HepG2 (cell line): ENCODE data around the gene ARHGAP22. TPM values are rescaled to one million over a fixed set of nuclear protein-coding genes. Genes with fewer than 3 reads are reported as not detected.

Experiments
- ATAC-seq: fragments of 200-7000 bp; cut with Tn5 transposase; 3 replicates; pipeline ENCODE4 v1.9.1; 2020; ENCODE audit warnings: mild to moderate bottlenecking, moderate library complexity
- BruUV-seq: library from RNA; stranded (reverse); fragments of 400-500 nt; replicated peaks from 2 replicates; lab custom pipeline; 2021; lab: Mats Ljungman, UMichigan
- CTCF ChIA-PET: fragments of 300-600 bp; formaldehyde crosslinking; extraction: SDS; loops from one replicate; lab custom pipeline; 2021; ENCODE audit warnings: low total read pairs, inconsistent platforms, low intra/inter-chr PET ratio; lab: Yijun Ruan, JAX
- POLR2A ChIA-PET: fragments of 350-600 bp; sonication (Branson Sonifier 250); formaldehyde crosslinking; loops from one replicate; lab custom pipeline; 2020; ENCODE audit warnings: antibody characterized with exemption, inconsistent platforms; lab: Yijun Ruan, JAX
- DNase-seq: peaks from one replicate; pipeline ENCODE4 v3.0.0-alpha.2; 2015; ENCODE audit warnings: low spot score
- FAIRE-seq: peaks from 3 replicates; lab custom pipeline; 2011; peaks lifted over from hg19 to GRCh38; lab: Jason Lieb, UNC
- H2AFZ ChIP-seq: one replicate; pipeline ENCODE4 v1.6.1; 2011; ENCODE audit warnings: low read length, inconsistent platforms
- H3K27ac ChIP-seq: fragments of 300-600 bp; 3 replicates; pipeline ENCODE4 v1.8.0; 2011; ENCODE audit warnings: mixed run types, mild to moderate bottlenecking, mixed read lengths, low read length, inconsistent platforms; ENCODE audit not compliant: insufficient read depth; ENCODE audit errors: extremely low read length
- H3K27me3 ChIP-seq, 2 experiments: fragments of 200-600 bp in 1 of 2; 2 replicates in 1 of 2; 3 replicates in 1 of 2; pipeline versions ENCODE4 v1.6.0 to v1.8.0; 2011; ENCODE audit warnings: low read length in 2 of 2, mild to moderate bottlenecking in 2 of 2, moderate library complexity in 2 of 2, inconsistent platforms in 1 of 2; ENCODE audit not compliant: insufficient read depth in 2 of 2, control insufficient read depth in 1 of 2
- H3K36me3 ChIP-seq, 2 experiments: fragments of 200-600 bp in 1 of 2; replicated peaks in 1 of 2; 2 replicates in 1 of 2; 3 replicates in 1 of 2; pipeline versions ENCODE4 v1.5.1 to v1.8.0; 2011; ENCODE audit warnings: low read length in 2 of 2, inconsistent platforms in 1 of 2; ENCODE audit not compliant: insufficient read depth in 2 of 2, control insufficient read depth in 1 of 2
- H3K4me1 ChIP-seq: 2 replicates; pipeline ENCODE4 v1.5.1; 2012; ENCODE audit warnings: low read length, inconsistent platforms; ENCODE audit not compliant: insufficient read depth
- H3K4me2 ChIP-seq: 2 replicates; pipeline ENCODE4 v1.6.0; 2011; ENCODE audit warnings: low read depth, low read length, inconsistent platforms
- H3K4me3 ChIP-seq, 3 experiments: fragments of 200-600 bp in 1 of 3; sonication (generic), shearing (Covaris generic) in 1 of 3; replicated peaks in 1 of 3; 2 replicates each; pipeline ENCODE4 v1.5.1; 2011 to 2016; ENCODE audit warnings: low read length in 3 of 3, inconsistent platforms in 2 of 3, low read depth in 2 of 3, mild to moderate bottlenecking in 2 of 3, control low read depth in 1 of 3, mixed read lengths in 1 of 3; ENCODE audit not compliant: insufficient read depth in 1 of 3
- H3K79me2 ChIP-seq: one replicate; pipeline ENCODE4 v1.6.1; 2011; ENCODE audit warnings: low read length, inconsistent platforms; ENCODE audit not compliant: insufficient read depth
- H3K9ac ChIP-seq: 2 replicates; pipeline ENCODE4 v1.6.0; 2011; ENCODE audit warnings: mild to moderate bottlenecking, low read depth, low read length, inconsistent platforms; ENCODE audit not compliant: insufficient read depth
- H3K9me3 ChIP-seq: 2 replicates; pipeline ENCODE4 v1.5.1; 2012; ENCODE audit warnings: mild to moderate bottlenecking, low read length
- H4K20me1 ChIP-seq: 2 replicates; pipeline ENCODE4 v1.6.0; 2011; ENCODE audit warnings: inconsistent platforms, mild to moderate bottlenecking, low read length, moderate library complexity; ENCODE audit not compliant: insufficient read depth
- CREB1 ChIP-seq, 2 experiments: fragments of 450-650 bp in 1 of 2; IDR thresholded peaks; 2 replicates each; pipeline ENCODE4 v1.6.1; 2016 to 2017; ENCODE audit warnings: control low read depth in 1 of 2, mild to moderate bottlenecking in 1 of 2, missing compliant biosample characterization in 1 of 2, missing genetic modification characterization in 1 of 2
- HOXA5 ChIP-seq: sonication (generic); formaldehyde crosslinking; IDR thresholded peaks from 2 replicates; pipeline ENCODE4 v1.4.0; 2020; ENCODE audit warnings: missing genetic modification reagents
- JUND ChIP-seq: sonication (generic); formaldehyde crosslinking; IDR thresholded peaks from 2 replicates; pipeline ENCODE4 v1.8.0; 2022; ENCODE audit warnings: mild to moderate bottlenecking, missing genetic modification reagents
- KLF15 ChIP-seq: sonication (generic); formaldehyde crosslinking; IDR thresholded peaks from 2 replicates; pipeline ENCODE4 v1.8.1; 2023; ENCODE audit warnings: borderline replicate concordance, mild to moderate bottlenecking, inconsistent platforms, missing genetic modification reagents, mixed read lengths
- NFKB2 ChIP-seq: sonication (generic); formaldehyde crosslinking; IDR thresholded peaks from 2 replicates; pipeline ENCODE4 v1.4.0; 2020; ENCODE audit warnings: missing genetic modification reagents, borderline replicate concordance
- RFX1 ChIP-seq: fragments of 450-650 bp; IDR thresholded peaks from 2 replicates; pipeline ENCODE4 v1.6.1; 2017
- U2AF1 ChIP-seq: fragments of 200-400 bp; formaldehyde crosslinking; optimal IDR thresholded peaks from 2 replicates; pipeline ENCODE3; 2017; ENCODE audit warnings: mild to moderate bottlenecking, low read depth, low read length
- ZBTB1 ChIP-seq: sonication (generic); formaldehyde crosslinking; IDR thresholded peaks from 2 replicates; pipeline ENCODE4 v1.4.0; 2020; ENCODE audit warnings: missing genetic modification reagents, borderline replicate concordance
- ZNF432 ChIP-seq: sonication (generic); formaldehyde crosslinking; IDR thresholded peaks from 2 replicates; pipeline ENCODE4 v1.5.0; 2020; ENCODE audit warnings: missing genetic modification reagents, mild to moderate bottlenecking, borderline replicate concordance
- ZNF558 ChIP-seq: sonication (generic); formaldehyde crosslinking; IDR thresholded peaks from 2 replicates; pipeline ENCODE4 v1.9.0; 2022; ENCODE audit warnings: mild to moderate bottlenecking, missing genetic modification reagents, borderline replicate concordance
- ZNF615 ChIP-seq: sonication (generic); formaldehyde crosslinking; IDR thresholded peaks from 2 replicates; pipeline ENCODE4 v1.5.0; 2020; ENCODE audit warnings: mild to moderate bottlenecking, missing genetic modification reagents, borderline replicate concordance
- ZNF788 ChIP-seq: sonication (generic); formaldehyde crosslinking; IDR thresholded peaks from 2 replicates; pipeline ENCODE4 v1.5.0; 2020; ENCODE audit warnings: mild to moderate bottlenecking, missing genetic modification reagents, borderline replicate concordance
- WGBS: methylation state at CpG from one replicate; pipeline ENCODE4 v1.1.6; 2017; ENCODE audit warnings: low lambda C conversion rate; 5-methylcytosine and 5-hydroxymethylcytosine counted together
- in situ Hi-C: cut with HindIII; loops from 2 replicates; pipeline ENCODE4 v1.10.0; 2017; ENCODE audit warnings: low pct_unique_long_range_greater_than_20kb; ENCODE audit not compliant: extremely low pct_ligation_motif_present
- intact Hi-C: fragments of 100-400 bp; cut with micrococcal nuclease; formaldehyde crosslinking; loops from one replicate; pipeline ENCODE4 v1.10.0; 2022; ENCODE audit not compliant: unreplicated experiment
- polyA plus RNA-seq, 8 experiments: library from polyadenylated mRNA; depleted of rRNA in 3 of 8; stranded (reverse) in 7 of 8; unstranded in 1 of 8; fragments of >200 nt; fragmentation: Illumina TruSeq in 4 of 8; extraction: Trizol in 4 of 8; gene quantifications; 2 replicates each; pipeline versions ENCODE4 v1.2.1 to v1.2.3, GENCODE V29; 2011 to 2016; ENCODE audit warnings: low read depth in 4 of 8, missing spikeins in 1 of 8, mixed read lengths in 1 of 8; ENCODE audit not compliant: insufficient read depth in 1 of 8
- total RNA-seq, 5 experiments: library from RNA; depleted of rRNA; stranded (reverse); fragments of >200 nt; fragmentation: Illumina TruSeq; extraction: Trizol; gene quantifications; 2 replicates each; pipeline ENCODE4 v1.2.3, GENCODE V29; 2016; ENCODE audit warnings: low read depth in 1 of 5

The ARHGAP22 gene
- total and polyA plus RNA-seq, 2 of the 13 experiments (the other 11 are each of a cell fraction or from before 2014, with no cell fraction given), result 0.08 to 0.38 TPM

DNA sequence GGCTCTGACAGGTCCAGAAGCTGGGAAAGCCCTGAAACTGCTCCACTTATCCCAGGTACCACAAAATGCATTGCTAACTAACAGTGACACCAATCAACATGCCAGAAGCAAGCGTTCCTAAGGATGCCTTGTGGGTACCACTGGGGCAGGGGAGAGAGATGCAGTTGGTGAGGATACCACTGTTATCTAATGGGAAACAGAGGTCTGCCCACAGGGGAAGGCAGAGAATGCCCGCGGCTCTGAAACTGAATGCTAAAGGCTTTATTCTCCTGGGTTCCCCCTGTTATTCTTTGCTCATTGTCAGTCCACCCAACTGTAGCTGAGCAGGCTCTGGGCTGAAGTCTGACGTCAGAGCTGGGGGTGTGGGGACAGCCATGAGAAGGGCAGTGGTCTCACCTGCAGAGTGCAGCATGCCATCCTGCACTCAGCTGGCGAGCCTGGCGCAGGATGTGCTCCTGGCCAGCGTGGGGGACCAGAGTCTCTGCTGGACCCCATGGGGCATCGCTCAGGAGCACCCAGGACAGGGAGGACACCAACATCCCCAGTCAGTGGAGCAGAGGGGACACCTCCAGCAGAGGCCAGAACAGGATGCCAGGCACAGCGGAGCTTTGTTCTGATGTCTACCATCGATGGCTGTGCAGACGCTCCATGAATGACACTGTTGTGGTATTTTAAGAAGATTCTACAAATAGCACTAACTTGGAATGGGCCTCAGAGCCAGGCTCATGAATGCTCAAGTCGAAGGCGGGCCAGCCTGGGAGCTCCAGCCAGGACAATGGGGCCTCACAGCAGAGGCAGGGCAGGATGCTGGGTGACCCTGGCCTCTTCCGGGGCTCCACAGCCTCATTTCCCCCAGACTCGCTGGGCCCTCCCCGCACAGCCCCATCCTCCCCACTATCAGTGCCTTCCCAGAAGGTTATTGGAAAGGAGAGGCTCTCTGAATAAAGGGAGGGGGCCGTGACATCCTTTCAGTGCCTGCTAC is 95.8 kb downstream of the ARHGAP22 start:
- in situ Hi-C loops (loop anchor here (5.0 kb wide), 1 partner anchor 147 kb away; no protein-coding TSS in a partner anchor), intact Hi-C loops (no loop called here)
- no peak for DNase-seq

DNA sequence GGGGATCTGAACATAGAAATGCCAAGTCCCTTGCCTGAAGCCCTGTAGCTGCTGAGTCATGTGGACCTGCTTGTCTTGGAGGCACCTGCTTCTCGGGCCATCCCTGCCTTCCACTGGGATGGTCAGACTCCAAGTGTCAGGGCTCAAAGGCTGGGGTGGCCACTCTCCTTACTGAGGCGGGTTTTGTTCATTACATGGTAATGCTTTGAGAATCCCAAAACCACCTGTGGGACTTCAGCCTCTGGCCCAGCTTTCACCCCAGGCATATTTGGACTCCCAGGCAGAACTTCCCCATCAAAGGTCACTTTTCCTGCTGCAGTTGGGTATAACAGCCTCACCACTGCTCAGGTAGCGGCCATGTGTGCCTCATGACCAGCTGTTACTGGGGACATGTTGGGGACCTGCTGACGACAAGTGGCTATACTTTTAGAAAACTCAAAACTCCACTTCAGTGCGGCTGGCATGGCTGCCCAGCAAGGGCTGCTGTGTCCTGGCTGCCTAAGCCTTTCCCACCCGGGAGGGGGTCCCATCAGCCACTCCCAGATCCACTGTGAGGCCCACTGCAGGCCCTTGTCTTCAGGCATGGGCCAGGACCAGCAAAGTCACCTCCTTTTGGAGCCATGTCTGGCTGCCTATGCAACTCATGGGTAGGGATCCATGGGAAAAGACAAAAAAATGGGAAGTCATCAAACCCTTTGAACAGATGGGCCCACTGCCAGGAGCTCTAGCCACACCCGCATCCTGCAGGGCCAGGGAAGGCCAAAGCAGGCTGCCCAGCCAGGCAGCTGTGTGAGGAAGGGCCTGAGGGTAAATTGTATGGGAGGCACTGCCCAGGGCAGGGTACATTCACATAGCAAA is 96.7 kb downstream of the ARHGAP22 start:
- BruUV-seq, result no TSS peak
- 22% methylated on average over 3 of the region's 7 CpGs for WGBS
- in situ Hi-C loops (loop anchor here (5.0 kb wide), 1 partner anchor 146 kb away; no protein-coding TSS in a partner anchor), intact Hi-C loops (loop anchor here (2.0 kb wide), 2 partner anchors 63 to 293 kb away; no protein-coding TSS in a partner anchor)
- Histone ChIP-seq H3K27me3 (no peaks in the 10 kb centered on the region; a peak in 3 of 5 replicates), H3K4me1 (0 out of 2 replicates have a peak, but pooled peaks cover 6% of the 10 kb centered on the region), H3K36me3 (no peaks in the 10 kb centered on the region), H3K4me3 (no peak overlapping the region), H3K9me3 (no peaks in the 10 kb centered on the region), H3K9ac (no peak overlapping the region), H3K4me2 (no peak overlapping the region), H4K20me1 (no peaks in the 10 kb centered on the region), H3K27ac (no peak overlapping the region), H3K79me2 (no peaks in the 10 kb centered on the region), H2AFZ (no peak overlapping the region)
- ChIA-PET POLR2A (no interaction called here), CTCF (interaction anchor here (3.1 kb wide), 1 partner anchor 144 kb away, joined by 46 read pairs; no protein-coding TSS in a partner anchor)
- no peak for ATAC-seq
- FAIRE-seq, result no peak
- TF ChIP-seq HOXA5 (CRISPR knock-in tag), result no peak
- no peak for TF ChIP-seq ZNF788
- no peak for TF ChIP-seq ZBTB1
- TF ChIP-seq KLF15, result no peak
- TF ChIP-seq RFX1, result no peak
- no peak for TF ChIP-seq ZNF615 (CRISPR knock-in tag)
- TF ChIP-seq NFKB2, result no peak
- no peak for TF ChIP-seq U2AF1
- TF ChIP-seq ZNF558, result no peak
- no peak for TF ChIP-seq ZNF432 (CRISPR knock-in tag)
- no peak for DNase-seq

More for the DNA sequence above, 95.8 kb downstream of the ARHGAP22 start:
- no peak overlapping the region for H3K4me2 ChIP-seq
- 49% methylated on average over 5 of the region's 17 CpGs for WGBS
- POLR2A ChIA-PET, result no interaction called here
- H3K36me3 ChIP-seq, result no peaks in the 10 kb centered on the region
- TF ChIP-seq JUND (CRISPR knock-in tag) (no peak), CREB1 (IDR thresholded peaks at IDR 0.05) (peak; percentile 83), CREB1 (CRISPR knock-in tag; IDR thresholded peaks at IDR 0.05) (no peak)
- TF ChIP-seq, all 625 proteins: peak for 1
- FAIRE-seq, result no peak
- Histone ChIP-seq H3K79me2 (no peaks in the 10 kb centered on the region), H3K27me3 (no peaks in the 10 kb centered on the region; a peak in 3 of 5 replicates), H4K20me1 (no peaks in the 10 kb centered on the region), H3K27ac (no peak overlapping the region), H3K9ac (no peak overlapping the region), H3K4me3 (no peak overlapping the region), H3K9me3 (no peaks in the 10 kb centered on the region; the same call in 1 of the 2 replicates), H2AFZ (no peak overlapping the region), H3K4me1 (0 out of 2 replicates have a peak, but pooled peaks cover 6% of the 10 kb centered on the region)
- CTCF ChIA-PET, result interaction anchor here (1.6 kb wide), 2 partner anchors 145 to 294 kb away, joined by 7 to 10 read pairs; no protein-coding TSS in a partner anchor
- no TSS peak for BruUV-seq
- ATAC-seq, result no peak
